Breast epithelium (tissue), 3 donors: ENCODE results near the gene CADPS.

Experiments used
- POLR2A ChIP-seq: fragments of 450-650 bp; IDR thresholded peaks from one replicate; pipeline ENCODE4 v1.6.1; 2016; ENCODE audit warnings: antibody characterized with exemption, mild to moderate bottlenecking, moderate library complexity
- POLR2AphosphoS5 ChIP-seq, 3 donors: sonication (generic); formaldehyde crosslinking; IDR thresholded peaks; one replicate each; pipeline ENCODE4 v1.6.1; 2017; ENCODE audit warnings: antibody characterized with exemption in 3 of 3
- TF ChIP-seq, protein P1 (sequence below), 3 donors: fragments of 450-650 bp; IDR thresholded peaks; one replicate each; pipeline ENCODE4 v1.5.1; 2016 to 2017; ENCODE audit warnings: antibody characterized with exemption in 3 of 3, mild to moderate bottlenecking in 3 of 3, moderate library complexity in 3 of 3

DNA sequence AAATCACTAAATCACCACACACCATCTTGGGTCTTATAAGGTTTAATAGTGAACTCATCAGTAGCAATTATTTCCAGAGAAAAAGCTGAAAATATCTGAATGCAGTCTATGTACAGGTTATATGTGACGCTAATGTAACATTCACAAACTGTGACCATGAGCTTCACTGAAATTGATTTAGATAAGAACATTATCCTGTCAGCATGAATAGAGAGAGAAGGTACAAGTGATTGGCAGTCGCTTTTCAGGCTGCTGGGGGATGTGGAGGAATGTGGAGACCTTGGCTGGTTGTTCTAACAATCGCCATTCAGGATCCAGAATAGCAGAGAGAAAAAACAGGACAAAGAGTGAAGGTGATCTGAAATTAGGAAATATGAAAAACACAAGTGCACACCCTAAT is 98.1 kb downstream of the CADPS start:
- TF ChIP-seq POLR2AphosphoS5 (IDR thresholded peaks at IDR 0.05) = no peak
- TF ChIP-seq POLR2A = no peak
- TF ChIP-seq, protein P1, sequence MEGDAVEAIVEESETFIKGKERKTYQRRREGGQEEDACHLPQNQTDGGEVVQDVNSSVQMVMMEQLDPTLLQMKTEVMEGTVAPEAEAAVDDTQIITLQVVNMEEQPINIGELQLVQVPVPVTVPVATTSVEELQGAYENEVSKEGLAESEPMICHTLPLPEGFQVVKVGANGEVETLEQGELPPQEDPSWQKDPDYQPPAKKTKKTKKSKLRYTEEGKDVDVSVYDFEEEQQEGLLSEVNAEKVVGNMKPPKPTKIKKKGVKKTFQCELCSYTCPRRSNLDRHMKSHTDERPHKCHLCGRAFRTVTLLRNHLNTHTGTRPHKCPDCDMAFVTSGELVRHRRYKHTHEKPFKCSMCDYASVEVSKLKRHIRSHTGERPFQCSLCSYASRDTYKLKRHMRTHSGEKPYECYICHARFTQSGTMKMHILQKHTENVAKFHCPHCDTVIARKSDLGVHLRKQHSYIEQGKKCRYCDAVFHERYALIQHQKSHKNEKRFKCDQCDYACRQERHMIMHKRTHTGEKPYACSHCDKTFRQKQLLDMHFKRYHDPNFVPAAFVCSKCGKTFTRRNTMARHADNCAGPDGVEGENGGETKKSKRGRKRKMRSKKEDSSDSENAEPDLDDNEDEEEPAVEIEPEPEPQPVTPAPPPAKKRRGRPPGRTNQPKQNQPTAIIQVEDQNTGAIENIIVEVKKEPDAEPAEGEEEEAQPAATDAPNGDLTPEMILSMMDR (IDR thresholded peaks at IDR 0.05) = no peak
